ENCODE measurements around the gene COL8A2. TPM values are rescaled to one million over a fixed set of nuclear protein-coding genes. Genes with fewer than 3 reads are reported as not detected.

The COL8A2 gene
- total and polyA plus RNA-seq, 2 donors (not counting 3 experiments of a cell fraction or from before 2014, with no cell fraction given) = 1.2 to 1.3 TPM

DNA sequence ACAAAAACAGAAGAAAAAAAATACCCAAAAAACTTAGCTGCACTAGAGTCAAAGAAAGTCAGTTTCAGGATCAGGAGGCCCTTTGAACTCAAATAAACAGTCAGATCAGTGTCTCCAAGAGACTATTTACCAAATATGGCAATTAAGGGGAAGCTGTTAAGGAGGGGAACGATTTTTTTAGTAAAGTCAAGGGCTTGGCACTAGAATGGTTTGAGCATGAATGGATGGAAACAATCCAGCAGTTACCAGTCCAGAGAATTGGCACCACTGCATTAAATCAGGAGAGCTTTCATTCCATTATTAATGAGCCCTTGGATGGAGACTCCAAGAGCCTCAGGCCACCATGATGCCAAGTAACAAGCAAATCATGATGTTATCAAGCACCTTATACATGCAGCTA lies 17.1 kb upstream of the COL8A2 start:
- Histone ChIP-seq H3K79me2 (ENCODE audit: control insufficient read depth, insufficient read depth, low read length) (peaks cover 51% of the 10 kb centered on the region), H3K36me3 (ENCODE audit: control insufficient read depth in 2 of 2, extremely low read depth in 1 of 2, insufficient read depth in 2 of 2, low read length in 2 of 2) (peaks cover 4 to 11% of the 10 kb centered on the region in 2 experiments), H3K9ac (replicated peaks; ENCODE audit: extremely low read depth, insufficient read depth, low read length) (no peak overlapping the region), H4K20me1 (replicated peaks; ENCODE audit: control insufficient read depth, extremely low read depth, insufficient read depth, low read length) (no peaks in the 10 kb centered on the region), H3K4me3 (replicated peaks in 1 of 3; ENCODE audit: insufficient read depth in 1 of 3, low read depth in 1 of 3, low read length in 3 of 3) (no peak overlapping the region), H3K9me1 (replicated peaks; ENCODE audit: control insufficient read depth, extremely low read depth, insufficient read depth, low read length) (no peaks in the 10 kb centered on the region), H3K4me2 (ENCODE audit: insufficient read depth, low read length) (no peak overlapping the region), H3K4me1 (ENCODE audit: control insufficient read depth, extremely low read depth, insufficient read depth, low read length) (peaks cover 7% of the 10 kb centered on the region), H3K27me3 (ENCODE audit: control insufficient read depth in 2 of 2, insufficient read depth in 2 of 2, low read length in 2 of 2) (no peaks in the 10 kb centered on the region), H3K27ac (ENCODE audit: insufficient read depth, low read depth, low read length) (no peak overlapping the region), H2AFZ (ENCODE audit: low read depth, low read length) (no peak overlapping the region), H3K9me3 (replicated peaks; ENCODE audit: control insufficient read depth, insufficient read depth, low read length) (no peaks in the 10 kb centered on the region)
- DNase-seq (ENCODE audit: low read depth, low spot score) (no peak), FAIRE-seq (no peak)
- CTCF ChIA-PET = interaction anchor here (1.3 kb wide), 1 partner anchor 143 kb away, joined by 3 read pairs; no protein-coding TSS in a partner anchor
- no TSS peak for BruUV-seq (replicated peaks)
- intact Hi-C loops (cut with micrococcal nuclease) = no loop called here
- dilution Hi-C loops (cut with MboI; ENCODE audit: extremely low pct_ligation_motif_present, low sequenced_read_pairs) = no loop called here
- POLR2A ChIA-PET = no interaction called here
- TF ChIP-seq, protein P1, sequence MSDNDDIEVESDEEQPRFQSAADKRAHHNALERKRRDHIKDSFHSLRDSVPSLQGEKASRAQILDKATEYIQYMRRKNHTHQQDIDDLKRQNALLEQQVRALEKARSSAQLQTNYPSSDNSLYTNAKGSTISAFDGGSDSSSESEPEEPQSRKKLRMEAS (IDR thresholded peaks at IDR 0.05; ENCODE audit: insufficient read depth, insufficient read length) = no peak
- TF ChIP-seq FOS (IDR thresholded peaks at IDR 0.05; ENCODE audit: borderline replicate concordance, insufficient read depth, low read length) (no peak), MYC (IDR thresholded peaks at IDR 0.05; ENCODE audit: low read depth, low read length) (no peak), EZH2 (IDR thresholded peaks at IDR 0.05; ENCODE audit: borderline replicate concordance, low read depth, low read length, severe bottlenecking) (no peak), GATA2 (IDR thresholded peaks at IDR 0.05; ENCODE audit: insufficient read depth, insufficient read length, low read depth, low read length) (no peak), POLR2A (IDR thresholded peaks at IDR 0.05; ENCODE audit: low read depth, low read length) (no peak), JUN (IDR thresholded peaks at IDR 0.05; ENCODE audit: borderline replicate concordance, insufficient read depth, insufficient read length, low read depth) (no peak), POLR2AphosphoS5 (IDR thresholded peaks at IDR 0.05; ENCODE audit: insufficient read depth, low read depth, low read length) (no peak)
- TF ChIP-seq, protein P2, sequence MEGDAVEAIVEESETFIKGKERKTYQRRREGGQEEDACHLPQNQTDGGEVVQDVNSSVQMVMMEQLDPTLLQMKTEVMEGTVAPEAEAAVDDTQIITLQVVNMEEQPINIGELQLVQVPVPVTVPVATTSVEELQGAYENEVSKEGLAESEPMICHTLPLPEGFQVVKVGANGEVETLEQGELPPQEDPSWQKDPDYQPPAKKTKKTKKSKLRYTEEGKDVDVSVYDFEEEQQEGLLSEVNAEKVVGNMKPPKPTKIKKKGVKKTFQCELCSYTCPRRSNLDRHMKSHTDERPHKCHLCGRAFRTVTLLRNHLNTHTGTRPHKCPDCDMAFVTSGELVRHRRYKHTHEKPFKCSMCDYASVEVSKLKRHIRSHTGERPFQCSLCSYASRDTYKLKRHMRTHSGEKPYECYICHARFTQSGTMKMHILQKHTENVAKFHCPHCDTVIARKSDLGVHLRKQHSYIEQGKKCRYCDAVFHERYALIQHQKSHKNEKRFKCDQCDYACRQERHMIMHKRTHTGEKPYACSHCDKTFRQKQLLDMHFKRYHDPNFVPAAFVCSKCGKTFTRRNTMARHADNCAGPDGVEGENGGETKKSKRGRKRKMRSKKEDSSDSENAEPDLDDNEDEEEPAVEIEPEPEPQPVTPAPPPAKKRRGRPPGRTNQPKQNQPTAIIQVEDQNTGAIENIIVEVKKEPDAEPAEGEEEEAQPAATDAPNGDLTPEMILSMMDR (IDR thresholded peaks at IDR 0.05; ENCODE audit: extremely low read depth in 1 of 2, insufficient read depth in 1 of 2, low read depth in 1 of 2, low read length in 2 of 2) = no peak

All from endothelial cell of umbilical vein (primary cell).